Type B pancreatic cell (in vitro differentiated cells): ENCODE results near the gene NDUFB5. TPM values are rescaled to one million over a fixed set of nuclear protein-coding genes. Genes with fewer than 3 reads are reported as not detected.

Experiments used
- DNase-seq: peaks from one replicate; pipeline ENCODE4 v3.0.0; 2021; ENCODE audit warnings: mixed read lengths; ENCODE audit not compliant: unreplicated experiment; ENCODE audit errors: extremely low spot score
- H3K27ac Mint-ChIP-seq: 2 replicates; pipeline ENCODE4 v1.8.0; 2021; ENCODE audit warnings: mild to moderate bottlenecking, mixed read lengths
- H3K27me3 Mint-ChIP-seq: 2 replicates; pipeline ENCODE4 v1.8.0; 2021; ENCODE audit warnings: mixed read lengths
- H3K36me3 Mint-ChIP-seq: 2 replicates; pipeline ENCODE4 v1.8.0; 2021; ENCODE audit warnings: mixed read lengths
- H3K4me1 Mint-ChIP-seq: one replicate; pipeline ENCODE4 v1.8.0; 2021; ENCODE audit warnings: mixed read lengths; ENCODE audit not compliant: unreplicated experiment
- H3K4me3 Mint-ChIP-seq: 2 replicates; pipeline ENCODE4 v1.8.0; 2021; ENCODE audit warnings: mild to moderate bottlenecking, mixed read lengths
- H3K9me3 Mint-ChIP-seq: 2 replicates; pipeline ENCODE4 v1.8.0; 2021; ENCODE audit warnings: mixed read lengths
- CTCF ChIP-seq: fragments of 200-600 bp; sonication (generic); conservative IDR thresholded peaks from 2 replicates; pipeline ENCODE4 v1.5.0; 2021; ENCODE audit warnings: antibody characterized with exemption, mild to moderate bottlenecking
- total RNA-seq: library from RNA; stranded (reverse); gene quantifications from 2 replicates; pipeline ENCODE4 v1.2.1, GENCODE V29; 2021; ENCODE audit warnings: low replicate concordance

Gene NDUFB5
- total RNA-seq, 1 donor from 2014 or later = 91.5 TPM

GRCh38 chr3:179603321-179603720 is 1.3 kb upstream of the NDUFB5 start:
- Mint-ChIP-seq H3K4me1 (peaks cover 16% of the 10 kb centered on the region), H3K27ac (peak overlapping the region; percentile 68), H3K27me3 (no peaks in the 10 kb centered on the region), H3K36me3 (peaks cover 4% of the 10 kb centered on the region), H3K4me3 (peak overlapping the region; percentile 99), H3K9me3 (no peaks in the 10 kb centered on the region)
- TF ChIP-seq CTCF = no peak
- DNase-seq = no peak

GRCh38 chr3:179603831-179604230 is 763 bp upstream of the NDUFB5 start:
- no peaks in the 10 kb centered on the region for H3K27me3 Mint-ChIP-seq

GRCh38 chr3:179606534-179607085 is 2.0 kb downstream of the NDUFB5 start:
- Mint-ChIP-seq H3K27me3 (no peaks in the 10 kb centered on the region), H3K36me3 (peaks cover 13% of the 10 kb centered on the region), H3K4me3 (peak overlapping the region; percentile 75), H3K4me1 (peaks cover 16% of the 10 kb centered on the region), H3K27ac (no peak overlapping the region), H3K9me3 (no peaks in the 10 kb centered on the region)
- DNase-seq = no peak
- no peak for TF ChIP-seq CTCF

More at GRCh38 chr3:179603831-179604230, 763 bp upstream of the NDUFB5 start:
- no peak for DNase-seq
- peaks cover 16% of the 10 kb centered on the region for H3K4me1 Mint-ChIP-seq
- H3K9me3 Mint-ChIP-seq = no peaks in the 10 kb centered on the region
- TF ChIP-seq CTCF = no peak
- peak overlapping the region; percentile 99 for H3K4me3 Mint-ChIP-seq
- H3K27ac Mint-ChIP-seq = peak overlapping the region; percentile 99
- peaks cover 4% of the 10 kb centered on the region for H3K36me3 Mint-ChIP-seq

GRCh38 chr3:179608931-179609720 is 4.5 kb downstream of the NDUFB5 start:
- H3K27ac Mint-ChIP-seq = no peak overlapping the region
- H3K4me3 Mint-ChIP-seq = no peak overlapping the region
- H3K4me1 Mint-ChIP-seq = peaks cover 16% of the 10 kb centered on the region
- TF ChIP-seq CTCF = no peak
- no peaks in the 10 kb centered on the region for H3K9me3 Mint-ChIP-seq
- H3K27me3 Mint-ChIP-seq = no peaks in the 10 kb centered on the region
- H3K36me3 Mint-ChIP-seq = peaks cover 13% of the 10 kb centered on the region
- DNase-seq = no peak

GRCh38 chr3:179610066-179610465 is 5.5 kb downstream of the NDUFB5 start:
- no peak for DNase-seq
- Mint-ChIP-seq H3K4me3 (no peak overlapping the region), H3K9me3 (no peaks in the 10 kb centered on the region), H3K4me1 (peaks cover 11% of the 10 kb centered on the region), H3K27ac (no peak overlapping the region), H3K36me3 (peaks cover 10% of the 10 kb centered on the region), H3K27me3 (no peaks in the 10 kb centered on the region)
- TF ChIP-seq CTCF = no peak
